K562 (cell line): ENCODE results near the gene F12. TPM values are rescaled to one million over a fixed set of nuclear protein-coding genes. Genes with fewer than 3 reads are reported as not detected.
A peak's percentile ranks its signal among the peaks of the same experiment; 100 is the strongest.

Source experiments
- ARID1B ChIP-seq: fragments of 450-650 bp; IDR thresholded peaks from 2 replicates; pipeline ENCODE4 v1.6.1; 2016; ENCODE audit warnings: antibody characterized with exemption, mild to moderate bottlenecking, inconsistent platforms
- CBX8 ChIP-seq: fragments of 200-600 bp; sonication (generic); IDR thresholded peaks from 2 replicates; pipeline ENCODE4 v1.6.1; 2012; ENCODE audit warnings: borderline replicate concordance, mixed run types, low read depth, mild to moderate bottlenecking, moderate library complexity, mixed read lengths, low read length, control low read depth, inconsistent platforms; ENCODE audit not compliant: poor library complexity, severe bottlenecking; ENCODE audit errors: extremely low read depth
- EGR1 ChIP-seq: fragments of 450-650 bp; conservative IDR thresholded peaks from 2 replicates; pipeline ENCODE4 v1.6.1; 2017; ENCODE audit warnings: mild to moderate bottlenecking
- GTF2A2 ChIP-seq: IDR thresholded peaks from 2 replicates; pipeline ENCODE4 v1.6.1; 2016; ENCODE audit warnings: mild to moderate bottlenecking, missing genetic modification characterization, missing compliant biosample characterization
- IFI16 ChIP-seq: fragments of 250-450 bp; sonication (Bioruptor Pico); IDR thresholded peaks from 2 replicates; pipeline ENCODE4 v2.1.2; 2022; ENCODE audit warnings: mild to moderate bottlenecking, inconsistent platforms
- PCBP1 ChIP-seq: fragments of 200-400 bp; formaldehyde crosslinking; IDR thresholded peaks from 2 replicates; pipeline ENCODE4 v1.6.1; 2018; ENCODE audit warnings: mild to moderate bottlenecking, low read depth, low read length; ENCODE audit not compliant: poor library complexity, severe bottlenecking
- POLR2G ChIP-seq: fragments of 200-400 bp; formaldehyde crosslinking; IDR thresholded peaks from 2 replicates; pipeline ENCODE4 v1.6.1; 2017; ENCODE audit warnings: low read depth, mild to moderate bottlenecking, antibody characterized with exemption, low read length, moderate library complexity
- PRPF4 ChIP-seq: fragments of 200-400 bp; formaldehyde crosslinking; IDR thresholded peaks from one replicate; pipeline ENCODE4 v1.6.1; 2017; ENCODE audit warnings: low read length, low read depth, mild to moderate bottlenecking; ENCODE audit not compliant: insufficient read depth, poor library complexity, severe bottlenecking
- PTBP1 ChIP-seq: fragments of 200-400 bp; formaldehyde crosslinking; IDR thresholded peaks from 2 replicates; pipeline ENCODE4 v1.6.1; 2017; ENCODE audit warnings: low read depth, low read length
- RBM17 ChIP-seq: fragments of 200-400 bp; formaldehyde crosslinking; IDR thresholded peaks from 2 replicates; pipeline ENCODE4 v1.6.1; 2017; ENCODE audit warnings: low read depth, mild to moderate bottlenecking, low read length, borderline replicate concordance
- RFX1 ChIP-seq: fragments of 450-650 bp; IDR thresholded peaks from 2 replicates; pipeline ENCODE4 v1.6.1; 2016; ENCODE audit warnings: mild to moderate bottlenecking, moderate library complexity
- TAF9B ChIP-seq: fragments of 450-650 bp; IDR thresholded peaks from 2 replicates; pipeline ENCODE4 v1.6.1; 2018; ENCODE audit warnings: mild to moderate bottlenecking; ENCODE audit not compliant: partially characterized antibody
- TCF7L2 ChIP-seq: fragments of 150-350 bp; IDR thresholded peaks from 2 replicates; pipeline ENCODE4 v1.6.1; 2016; ENCODE audit warnings: low read depth, mild to moderate bottlenecking, low read length, moderate library complexity
- polyA plus RNA-seq, 8 experiments: library from polyadenylated mRNA; depleted of rRNA in 4 of 8; stranded (reverse) in 5 of 8; unstranded in 3 of 8; fragments of >200 nt; fragmentation: Nextera tagmentation in 2 of 8; fragmentation: Illumina TruSeq in 1 of 8; extraction: Ambion mirVana in 2 of 8; extraction: Trizol in 1 of 8; gene quantifications; 2 replicates each; pipeline versions ENCODE4 v1.2.1 to v1.2.3, GENCODE V29; 2011 to 2014; ENCODE audit warnings: inconsistent platforms in 1 of 8, missing spikeins in 1 of 8
- total RNA-seq, 7 experiments: library from RNA; depleted of rRNA in 6 of 7; stranded (reverse); fragments of >200 nt in 6 of 7; fragmentation: Illumina TruSeq in 2 of 7; extraction: Trizol in 2 of 7; gene quantifications; 2 replicates each; pipeline versions ENCODE4 v1.2.1 to v1.2.3, GENCODE V29; 2011 to 2021; ENCODE audit warnings: low replicate concordance in 1 of 7
- TF ChIP-seq, protein P1 (sequence below), 2 experiments: fragments of 200-800 bp in 1 of 2; sonication (Bioruptor generic) in 1 of 2; sonication (generic) in 1 of 2; formaldehyde crosslinking in 1 of 2; IDR thresholded peaks in 1 of 2; conservative IDR thresholded peaks in 1 of 2; 2 replicates each; pipeline versions ENCODE4 v1.5.0 to v1.6.1; 2016 to 2020; ENCODE audit warnings: missing compliant biosample characterization in 1 of 2, missing genetic modification characterization in 1 of 2, missing genetic modification reagents in 1 of 2
- TF ChIP-seq, protein P2 (sequence below): fragments of 450-650 bp; IDR thresholded peaks from one replicate; pipeline ENCODE4 v1.6.1; 2018; ENCODE audit warnings: mild to moderate bottlenecking, moderate library complexity; ENCODE audit not compliant: partially characterized antibody
- TF ChIP-seq, protein P3 (sequence below): fragments of 250-450 bp; sonication (Bioruptor Pico); IDR thresholded peaks from 2 replicates; pipeline ENCODE4 v1.9.0; 2021; ENCODE audit warnings: mild to moderate bottlenecking, inconsistent platforms
- TF ChIP-seq, protein P4 (sequence below): fragments of 450-650 bp; formaldehyde crosslinking; IDR thresholded peaks from 2 replicates; pipeline ENCODE4 v1.4.0; 2020; ENCODE audit warnings: mild to moderate bottlenecking, moderate library complexity
- TF ChIP-seq, protein P5 (sequence below): IDR thresholded peaks from 2 replicates; pipeline ENCODE4 v1.6.1; 2014; ENCODE audit warnings: antibody characterized with exemption

Gene F12
- total and polyA plus RNA-seq, 9 of the 15 experiments (the other 6 are each of a cell fraction or from before 2014, with no cell fraction given), result 0.59 to 18.3 (median 3.6) TPM

DNA sequence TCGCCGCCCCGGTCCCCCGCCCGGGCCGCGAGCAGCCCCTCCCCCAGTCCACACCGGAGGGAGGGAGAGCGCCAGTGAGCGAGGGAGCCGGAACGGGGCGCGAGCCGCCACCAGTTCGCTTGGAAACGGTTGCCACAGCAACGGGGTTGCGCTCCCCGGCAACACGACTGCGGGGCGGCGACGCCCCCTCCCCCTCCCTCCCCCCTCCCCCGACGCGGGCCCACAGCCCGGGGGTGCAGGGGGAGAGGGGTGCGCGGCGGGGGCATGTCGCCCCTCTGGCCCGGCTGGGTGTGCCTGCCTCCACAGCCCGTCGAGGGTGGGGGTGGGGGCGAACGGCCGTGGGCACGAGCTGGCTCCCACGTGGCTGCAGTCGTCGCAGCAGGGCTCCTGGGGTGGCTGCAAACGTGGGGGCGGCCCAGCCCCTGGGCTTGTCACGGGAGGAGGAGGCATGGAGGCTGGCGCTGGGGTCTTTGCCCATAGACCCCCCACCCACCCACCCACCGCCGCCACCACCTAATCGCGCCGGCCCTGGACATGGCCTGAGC, 37.8 kb upstream of the F12 start (continued):
- TF ChIP-seq, protein P1, sequence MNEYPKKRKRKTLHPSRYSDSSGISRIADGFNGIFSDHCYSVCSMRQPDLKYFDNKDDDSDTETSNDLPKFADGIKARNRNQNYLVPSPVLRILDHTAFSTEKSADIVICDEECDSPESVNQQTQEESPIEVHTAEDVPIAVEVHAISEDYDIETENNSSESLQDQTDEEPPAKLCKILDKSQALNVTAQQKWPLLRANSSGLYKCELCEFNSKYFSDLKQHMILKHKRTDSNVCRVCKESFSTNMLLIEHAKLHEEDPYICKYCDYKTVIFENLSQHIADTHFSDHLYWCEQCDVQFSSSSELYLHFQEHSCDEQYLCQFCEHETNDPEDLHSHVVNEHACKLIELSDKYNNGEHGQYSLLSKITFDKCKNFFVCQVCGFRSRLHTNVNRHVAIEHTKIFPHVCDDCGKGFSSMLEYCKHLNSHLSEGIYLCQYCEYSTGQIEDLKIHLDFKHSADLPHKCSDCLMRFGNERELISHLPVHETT (CRISPR knock-in tag; conservative IDR thresholded peaks at IDR 0.05 in 1 of 2, IDR thresholded peaks at IDR 0.05 in 1 of 2), result peak in 1 of 2 experiments; percentile 21; a peak in 1 of 4 replicates
- peak; percentile 27; the same call in 1 of the 2 replicates for TF ChIP-seq EGR1
- no peak for TF ChIP-seq TAF9B
- TF ChIP-seq TCF7L2, result no peak
- TF ChIP-seq CBX8, result no peak
- TF ChIP-seq RBM17, result no peak
- TF ChIP-seq, protein P2, sequence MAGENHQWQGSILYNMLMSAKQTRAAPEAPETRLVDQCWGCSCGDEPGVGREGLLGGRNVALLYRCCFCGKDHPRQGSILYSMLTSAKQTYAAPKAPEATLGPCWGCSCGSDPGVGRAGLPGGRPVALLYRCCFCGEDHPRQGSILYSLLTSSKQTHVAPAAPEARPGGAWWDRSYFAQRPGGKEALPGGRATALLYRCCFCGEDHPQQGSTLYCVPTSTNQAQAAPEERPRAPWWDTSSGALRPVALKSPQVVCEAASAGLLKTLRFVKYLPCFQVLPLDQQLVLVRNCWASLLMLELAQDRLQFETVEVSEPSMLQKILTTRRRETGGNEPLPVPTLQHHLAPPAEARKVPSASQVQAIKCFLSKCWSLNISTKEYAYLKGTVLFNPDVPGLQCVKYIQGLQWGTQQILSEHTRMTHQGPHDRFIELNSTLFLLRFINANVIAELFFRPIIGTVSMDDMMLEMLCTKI, result no peak
- TF ChIP-seq, protein P3, sequence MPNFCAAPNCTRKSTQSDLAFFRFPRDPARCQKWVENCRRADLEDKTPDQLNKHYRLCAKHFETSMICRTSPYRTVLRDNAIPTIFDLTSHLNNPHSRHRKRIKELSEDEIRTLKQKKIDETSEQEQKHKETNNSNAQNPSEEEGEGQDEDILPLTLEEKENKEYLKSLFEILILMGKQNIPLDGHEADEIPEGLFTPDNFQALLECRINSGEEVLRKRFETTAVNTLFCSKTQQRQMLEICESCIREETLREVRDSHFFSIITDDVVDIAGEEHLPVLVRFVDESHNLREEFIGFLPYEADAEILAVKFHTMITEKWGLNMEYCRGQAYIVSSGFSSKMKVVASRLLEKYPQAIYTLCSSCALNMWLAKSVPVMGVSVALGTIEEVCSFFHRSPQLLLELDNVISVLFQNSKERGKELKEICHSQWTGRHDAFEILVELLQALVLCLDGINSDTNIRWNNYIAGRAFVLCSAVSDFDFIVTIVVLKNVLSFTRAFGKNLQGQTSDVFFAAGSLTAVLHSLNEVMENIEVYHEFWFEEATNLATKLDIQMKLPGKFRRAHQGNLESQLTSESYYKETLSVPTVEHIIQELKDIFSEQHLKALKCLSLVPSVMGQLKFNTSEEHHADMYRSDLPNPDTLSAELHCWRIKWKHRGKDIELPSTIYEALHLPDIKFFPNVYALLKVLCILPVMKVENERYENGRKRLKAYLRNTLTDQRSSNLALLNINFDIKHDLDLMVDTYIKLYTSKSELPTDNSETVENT (CRISPR knock-in tag), result no peak
- TF ChIP-seq GTF2A2 (tag), result no peak
- peak; percentile 47; the same call in 1 of the 2 replicates for TF ChIP-seq POLR2G
- peak; percentile 37 for TF ChIP-seq PRPF4
- TF ChIP-seq IFI16, result no peak
- peak; percentile 95 for TF ChIP-seq PCBP1
- TF ChIP-seq, protein P4, sequence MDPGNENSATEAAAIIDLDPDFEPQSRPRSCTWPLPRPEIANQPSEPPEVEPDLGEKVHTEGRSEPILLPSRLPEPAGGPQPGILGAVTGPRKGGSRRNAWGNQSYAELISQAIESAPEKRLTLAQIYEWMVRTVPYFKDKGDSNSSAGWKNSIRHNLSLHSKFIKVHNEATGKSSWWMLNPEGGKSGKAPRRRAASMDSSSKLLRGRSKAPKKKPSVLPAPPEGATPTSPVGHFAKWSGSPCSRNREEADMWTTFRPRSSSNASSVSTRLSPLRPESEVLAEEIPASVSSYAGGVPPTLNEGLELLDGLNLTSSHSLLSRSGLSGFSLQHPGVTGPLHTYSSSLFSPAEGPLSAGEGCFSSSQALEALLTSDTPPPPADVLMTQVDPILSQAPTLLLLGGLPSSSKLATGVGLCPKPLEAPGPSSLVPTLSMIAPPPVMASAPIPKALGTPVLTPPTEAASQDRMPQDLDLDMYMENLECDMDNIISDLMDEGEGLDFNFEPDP (CRISPR knock-in tag), result no peak
- TF ChIP-seq, protein P5, sequence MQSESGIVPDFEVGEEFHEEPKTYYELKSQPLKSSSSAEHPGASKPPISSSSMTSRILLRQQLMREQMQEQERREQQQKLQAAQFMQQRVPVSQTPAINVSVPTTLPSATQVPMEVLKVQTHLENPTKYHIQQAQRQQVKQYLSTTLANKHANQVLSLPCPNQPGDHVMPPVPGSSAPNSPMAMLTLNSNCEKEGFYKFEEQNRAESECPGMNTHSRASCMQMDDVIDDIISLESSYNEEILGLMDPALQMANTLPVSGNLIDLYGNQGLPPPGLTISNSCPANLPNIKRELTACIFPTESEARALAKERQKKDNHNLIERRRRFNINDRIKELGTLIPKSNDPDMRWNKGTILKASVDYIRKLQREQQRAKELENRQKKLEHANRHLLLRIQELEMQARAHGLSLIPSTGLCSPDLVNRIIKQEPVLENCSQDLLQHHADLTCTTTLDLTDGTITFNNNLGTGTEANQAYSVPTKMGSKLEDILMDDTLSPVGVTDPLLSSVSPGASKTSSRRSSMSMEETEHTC, result no peak
- TF ChIP-seq PTBP1, result peak; percentile 14; the same call in 1 of the 2 replicates
- no peak for TF ChIP-seq ARID1B
- peak; percentile 87 for TF ChIP-seq RFX1
